ENCODE results near the gene C1orf50.

The C1orf50 gene

GRCh38 chr1:42765269-42765668 is 1.8 kb upstream of the C1orf50 start:
- DNase-seq, result peak; percentile 30

- peak; percentile 84 for DNase-seq
These were observed 963 bp upstream of the C1orf50 start for GRCh38 chr1:42765832-42766740.

GRCh38 chr1:42767510-42768000 is 506 bp downstream of the C1orf50 start:
- no peak for DNase-seq

GRCh38 chr1:42768172-42768571 is 1.1 kb downstream of the C1orf50 start:
- DNase-seq, result no peak

DNA sequence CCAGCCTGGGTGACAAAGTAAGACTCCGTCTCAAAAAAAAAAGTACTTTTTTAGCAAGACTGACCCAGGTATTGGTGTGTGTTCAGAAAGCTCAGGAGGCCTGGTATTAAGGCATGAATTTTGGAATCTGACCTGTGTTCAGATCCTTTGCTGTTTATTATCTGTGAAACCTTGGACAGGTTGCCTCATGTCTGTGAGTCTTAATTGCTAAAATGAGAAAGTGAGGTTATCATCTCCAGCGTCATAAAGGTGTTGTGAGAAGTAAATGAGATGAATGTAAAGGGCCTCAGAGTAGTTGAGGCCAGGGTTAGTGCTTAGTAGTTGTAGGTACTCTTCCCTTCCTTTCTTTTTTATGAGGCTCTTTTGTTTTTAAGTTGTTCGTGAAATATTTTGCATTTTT is 2.8 kb downstream of the C1orf50 start:
- no peak for DNase-seq

DNA sequence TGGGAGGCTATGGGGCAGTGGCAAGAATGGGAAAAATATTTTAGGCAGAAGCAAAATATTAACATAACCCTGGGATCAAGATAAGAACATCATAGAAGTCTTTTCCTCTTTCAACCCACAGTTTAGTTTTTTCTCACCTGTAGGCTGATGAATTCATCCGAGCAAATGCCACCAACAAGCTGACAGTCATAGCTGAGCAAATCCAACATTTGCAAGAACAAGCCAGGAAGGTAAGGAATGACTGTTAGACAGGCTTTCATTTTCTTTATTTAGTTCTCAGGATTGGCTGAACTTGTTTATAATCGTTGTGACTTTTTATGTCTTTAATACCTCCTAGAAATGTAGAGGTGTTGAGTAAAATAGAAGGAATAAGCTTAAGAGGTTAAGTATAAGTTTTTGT is 6.4 kb downstream of the C1orf50 start:
- DNase-seq, result no peak

GRCh38 chr1:42774928-42775526 is 8.0 kb downstream of the C1orf50 start:
- no peak for DNase-seq

DNA sequence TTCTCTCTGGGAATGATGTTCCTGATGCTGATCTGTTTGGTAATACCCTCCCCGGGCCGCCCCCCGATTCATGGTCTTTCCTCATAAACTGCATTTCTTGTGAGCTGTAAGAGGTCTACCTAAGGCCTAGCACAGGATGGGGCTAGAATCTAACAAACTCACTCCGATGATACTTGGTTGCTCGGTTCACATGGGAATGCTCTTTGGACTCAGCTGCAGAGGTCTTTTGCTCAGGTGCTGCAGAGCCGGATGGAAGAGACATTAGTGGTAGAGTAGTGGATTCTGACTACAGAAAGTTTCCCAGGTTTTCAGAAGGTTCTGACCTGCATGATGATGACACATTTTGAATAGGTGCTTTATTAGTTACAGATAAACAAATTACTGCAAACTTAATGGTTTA is 9.5 kb downstream of the C1orf50 start:
- DNase-seq, result no peak

- DNase-seq, result peak; percentile 29
These were observed 10.8 kb downstream of the C1orf50 start for GRCh38 chr1:42777852-42778251.

GRCh38 chr1:42779725-42780124 is 12.7 kb downstream of the C1orf50 start:
- no peak for DNase-seq

DNA sequence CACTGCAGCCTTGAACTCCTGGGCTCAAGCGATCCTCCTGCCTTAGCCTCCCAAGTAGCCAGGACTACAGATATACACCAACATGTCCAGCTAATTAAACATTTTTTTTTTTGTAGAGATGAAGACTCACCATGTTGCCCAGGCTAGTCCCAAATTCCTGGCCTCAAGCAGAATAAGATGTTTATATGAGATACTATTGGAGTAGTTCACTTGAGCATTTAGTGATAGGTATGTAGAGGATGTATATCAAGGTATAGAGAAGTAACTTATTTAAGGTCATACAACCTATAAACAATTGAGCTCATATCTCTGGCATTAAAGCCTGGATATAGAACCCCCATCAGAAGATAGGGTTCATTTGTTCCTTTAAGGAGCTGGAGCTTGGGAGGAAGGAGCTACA is 13.1 kb downstream of the C1orf50 start:
- no peak for DNase-seq

DNA sequence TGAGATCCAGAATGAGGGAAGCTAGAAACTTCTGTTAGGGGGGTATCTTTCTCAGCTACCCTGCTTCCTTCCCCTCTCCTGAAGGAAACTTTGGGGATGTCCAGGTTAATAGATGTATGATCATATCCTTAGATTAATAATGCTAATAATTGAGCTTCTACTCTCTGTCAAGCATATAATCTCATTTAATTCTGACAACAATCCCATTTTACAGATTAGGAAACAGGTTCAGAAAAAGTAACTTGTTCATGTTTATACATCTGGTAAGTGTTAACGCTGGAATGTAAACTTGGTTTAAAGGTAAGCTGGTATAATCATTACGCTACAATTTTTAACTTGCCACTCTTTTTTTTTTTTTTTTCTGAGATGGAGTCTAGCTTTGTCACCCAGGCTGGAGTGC is 16.0 kb downstream of the C1orf50 start:
- no peak for DNase-seq

DNA sequence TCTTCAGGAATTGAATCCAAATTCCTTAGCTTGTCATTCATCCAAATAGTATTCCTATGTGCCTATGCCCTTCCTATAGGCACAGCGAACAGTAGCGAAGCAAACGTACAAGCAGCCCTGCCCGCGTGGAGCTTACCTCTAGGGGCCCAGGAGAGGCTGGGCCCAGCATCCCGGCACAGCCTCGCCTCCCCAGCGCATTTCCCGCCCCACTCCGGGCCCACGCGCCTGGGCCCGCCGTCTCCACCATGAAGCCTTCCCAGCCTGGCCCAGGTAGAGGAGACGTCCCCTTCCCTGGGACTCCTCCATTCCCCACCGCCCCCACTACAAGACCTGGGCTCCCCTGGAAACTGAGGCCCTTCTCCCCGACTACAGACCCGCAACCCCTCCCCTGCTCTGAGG is 17.5 kb downstream of the C1orf50 start:
- no peak for DNase-seq

- DNase-seq, result peak; percentile 7
These were observed 18.1 kb downstream of the C1orf50 start, which contains the start of gene TMEM269 for GRCh38 chr1:42784946-42785693. TMEM269 (plus strand) TSS chr1:42784991; CDS start chr1:42789894, 4,903 bp downstream.

DNA sequence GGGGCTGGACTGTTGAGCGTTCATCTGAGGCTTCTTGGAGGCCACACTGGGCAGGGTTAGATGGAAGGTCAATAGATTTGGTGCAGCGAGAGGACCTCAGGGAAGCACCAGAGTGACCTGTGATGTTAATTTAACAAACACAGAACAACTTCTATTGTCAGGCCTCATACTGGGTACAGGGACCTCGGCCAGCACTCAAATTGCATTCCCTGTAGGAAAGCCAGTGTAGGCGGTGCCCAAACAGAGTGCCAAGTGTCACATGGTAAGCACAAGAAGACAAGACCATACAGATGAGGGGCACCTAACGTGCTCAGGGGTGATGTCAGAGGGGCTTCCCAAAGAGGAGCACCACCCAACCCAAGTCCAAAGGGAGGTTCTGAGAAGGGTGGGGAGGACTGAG is 19.0 kb downstream of the C1orf50 start:
- no peak for DNase-seq

DNA sequence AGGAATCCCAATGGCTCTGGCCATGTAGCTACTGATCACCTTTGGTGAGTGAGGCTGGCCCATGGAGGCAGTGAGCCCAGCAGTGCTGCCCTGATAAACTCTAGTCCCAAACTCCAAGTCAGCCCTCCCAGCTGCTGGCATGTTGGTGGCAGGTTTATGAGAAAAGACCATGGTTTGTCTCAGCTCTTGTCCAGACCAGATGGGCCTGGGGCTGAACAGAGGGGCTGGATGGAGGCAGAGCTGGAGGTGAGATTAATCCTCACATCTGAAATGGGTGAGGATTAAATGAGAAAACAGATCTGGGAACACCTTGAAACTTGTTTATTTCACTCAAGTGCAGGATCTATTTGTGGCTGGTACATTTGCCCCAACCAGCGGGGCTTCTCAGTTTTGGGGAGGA is 21.0 kb downstream of the C1orf50 start:
- no peak for DNase-seq

DNA sequence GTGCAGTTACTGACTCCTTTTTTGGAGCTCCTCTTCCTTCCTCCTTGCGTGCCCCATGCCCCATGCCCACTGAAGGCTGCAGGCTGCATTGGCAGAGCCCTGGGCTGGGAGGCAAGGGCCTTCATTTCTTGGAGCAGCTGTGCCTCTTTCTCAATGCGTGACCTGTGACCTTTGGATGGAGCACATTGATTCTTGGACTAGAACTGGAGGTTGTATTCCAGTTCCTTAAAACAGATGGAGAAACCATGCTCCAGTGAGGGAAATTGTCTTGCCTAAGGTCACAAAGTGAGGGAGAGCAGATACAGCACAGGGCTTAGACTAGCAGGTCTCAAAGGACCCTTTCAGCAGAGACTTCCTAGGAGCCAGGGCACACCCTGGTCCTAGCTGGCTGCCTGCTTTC is 26.8 kb downstream of the C1orf50 start:
- DNase-seq, result no peak

GRCh38 chr1:42797414-42797813 is 30.4 kb downstream of the C1orf50 start:
- DNase-seq, result no peak

DNA sequence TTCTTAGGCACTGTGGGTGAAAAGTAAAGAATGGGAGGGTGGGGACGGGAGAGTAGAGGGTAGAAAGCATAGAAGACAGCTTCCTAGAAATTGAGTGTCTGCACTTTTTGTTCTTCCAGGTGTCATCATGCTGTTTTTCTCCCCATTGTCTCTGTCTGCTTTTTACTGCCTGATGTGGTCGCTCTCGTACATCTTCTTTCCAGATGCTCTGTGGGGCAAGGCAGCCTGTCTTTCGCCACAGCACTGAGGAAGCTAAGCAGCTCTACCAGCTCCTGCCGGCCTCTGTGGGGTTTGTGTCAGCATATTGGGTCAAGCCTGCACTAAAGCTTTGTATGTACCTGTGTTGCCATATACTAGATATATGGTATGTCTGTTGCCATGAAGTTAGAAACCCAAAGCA is 30.9 kb downstream of the C1orf50 start:
- DNase-seq, result no peak

DNA sequence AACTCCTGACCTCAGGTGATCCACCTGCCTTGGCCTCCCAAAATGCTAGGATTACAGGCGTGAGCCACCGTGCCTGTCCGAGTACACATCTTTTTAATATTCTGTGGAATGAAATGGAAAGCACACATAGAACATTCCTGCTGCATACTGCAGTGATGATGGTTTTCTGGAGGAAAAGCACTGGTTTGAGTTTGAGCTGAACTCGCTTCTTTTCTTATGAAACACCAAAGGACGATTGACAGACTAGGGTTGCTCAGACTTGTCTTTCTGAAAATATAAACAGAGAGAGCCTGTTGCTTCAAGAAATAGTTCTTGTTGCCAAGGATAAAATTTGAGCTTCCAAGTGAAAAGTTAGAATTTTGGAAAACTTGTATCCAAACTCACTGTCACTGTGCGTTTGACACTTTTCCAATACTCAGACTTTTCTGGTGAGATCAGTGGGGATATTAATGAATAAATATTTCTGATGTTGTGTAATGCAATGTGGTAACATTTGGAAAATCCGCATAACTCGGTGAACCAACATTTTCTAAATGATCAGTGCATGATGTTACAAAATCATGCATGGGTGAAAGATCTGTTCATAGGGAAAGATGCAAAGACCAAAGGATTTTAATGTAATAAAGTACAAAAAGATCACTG is 34.9 kb downstream of the C1orf50 start:
- peak; percentile 57 for DNase-seq

- DNase-seq, result no peak
These were observed 39.1 kb downstream of the C1orf50 start for GRCh38 chr1:42806171-42806570.

DNA sequence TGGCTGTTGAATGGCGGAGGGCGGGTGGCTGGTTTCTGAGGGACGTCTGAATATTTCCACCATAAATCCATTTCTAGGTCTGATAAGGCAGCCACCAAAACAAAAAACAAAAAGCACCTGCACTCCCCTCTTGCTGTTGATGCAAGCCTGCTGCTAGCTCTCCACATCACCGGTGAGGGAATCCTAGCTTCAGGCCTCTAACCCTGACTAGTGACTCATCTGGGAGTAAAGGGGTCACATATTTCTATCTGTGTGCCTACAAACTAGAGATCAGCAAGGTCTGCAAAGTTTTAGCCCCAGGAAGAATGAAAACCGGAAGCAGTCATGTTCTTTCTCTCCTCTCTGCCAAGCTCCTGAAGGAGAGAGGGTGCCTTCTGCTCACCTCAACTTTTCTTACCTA is 39.5 kb downstream of the C1orf50 start:
- no peak for DNase-seq
